ENCODE results near the gene PSME1.

- TF ChIP-seq, protein P1, sequence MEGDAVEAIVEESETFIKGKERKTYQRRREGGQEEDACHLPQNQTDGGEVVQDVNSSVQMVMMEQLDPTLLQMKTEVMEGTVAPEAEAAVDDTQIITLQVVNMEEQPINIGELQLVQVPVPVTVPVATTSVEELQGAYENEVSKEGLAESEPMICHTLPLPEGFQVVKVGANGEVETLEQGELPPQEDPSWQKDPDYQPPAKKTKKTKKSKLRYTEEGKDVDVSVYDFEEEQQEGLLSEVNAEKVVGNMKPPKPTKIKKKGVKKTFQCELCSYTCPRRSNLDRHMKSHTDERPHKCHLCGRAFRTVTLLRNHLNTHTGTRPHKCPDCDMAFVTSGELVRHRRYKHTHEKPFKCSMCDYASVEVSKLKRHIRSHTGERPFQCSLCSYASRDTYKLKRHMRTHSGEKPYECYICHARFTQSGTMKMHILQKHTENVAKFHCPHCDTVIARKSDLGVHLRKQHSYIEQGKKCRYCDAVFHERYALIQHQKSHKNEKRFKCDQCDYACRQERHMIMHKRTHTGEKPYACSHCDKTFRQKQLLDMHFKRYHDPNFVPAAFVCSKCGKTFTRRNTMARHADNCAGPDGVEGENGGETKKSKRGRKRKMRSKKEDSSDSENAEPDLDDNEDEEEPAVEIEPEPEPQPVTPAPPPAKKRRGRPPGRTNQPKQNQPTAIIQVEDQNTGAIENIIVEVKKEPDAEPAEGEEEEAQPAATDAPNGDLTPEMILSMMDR (IDR thresholded peaks at IDR 0.05), result no peak
- TF ChIP-seq POLR2A (IDR thresholded peaks at IDR 0.05), result no peak
Measured at GRCh38 chr14:24089890-24090289, 46.1 kb upstream of the PSME1 start.
